ENCODE data around the gene NKX2-8. TPM values are rescaled to one million over a fixed set of nuclear protein-coding genes. Genes with fewer than 3 reads are reported as not detected.

The NKX2-8 gene
- total RNA-seq, 1 experiment from 2014 or later = not detected

DNA sequence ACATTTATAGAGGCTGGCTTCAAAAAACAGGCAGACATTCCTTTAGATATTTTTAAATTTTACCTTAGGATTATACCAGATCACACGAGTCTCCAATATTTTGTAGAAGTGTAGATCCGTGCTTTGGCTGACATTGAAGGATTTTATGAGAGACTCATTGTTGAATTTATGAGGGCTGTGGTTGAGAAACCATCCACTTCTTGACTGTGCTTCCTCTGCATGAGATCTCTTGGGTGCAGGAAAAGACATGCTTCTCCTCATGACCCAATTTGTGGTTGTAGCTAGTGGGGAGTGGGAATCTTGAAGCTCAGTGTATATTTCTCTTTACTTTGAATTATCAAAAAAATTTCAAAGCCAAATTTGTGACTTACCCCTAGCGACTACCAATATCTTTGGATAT, 36.7 kb upstream of the NKX2-8 start:
- peak overlapping the region; percentile 44 for H3K4me2 ChIP-seq (ENCODE audit: low read length)
- H2AFZ ChIP-seq (ENCODE audit: low read length) = no peak overlapping the region
- no peaks in the 10 kb centered on the region for H3K9me2 ChIP-seq (replicated peaks; ENCODE audit: low read length)
- H4K20me1 ChIP-seq (ENCODE audit: low read length) = no peaks in the 10 kb centered on the region
- no peaks in the 10 kb centered on the region for H3K9me3 ChIP-seq (ENCODE audit: low read length)
- CTCF ChIA-PET = interaction anchor here (0.6 kb wide), 2 partner anchors 66 to 611 kb away, joined by 3 read pairs; no protein-coding TSS in a partner anchor
- H3K36me3 ChIP-seq (ENCODE audit: low read depth, low read length) = no peaks in the 10 kb centered on the region
- peaks cover 21% of the 10 kb centered on the region for H3K4me1 ChIP-seq (ENCODE audit: insufficient read depth, low read length)
- DNase-seq (peak; percentile 70), ATAC-seq (peak; percentile 79)
- intact Hi-C loops (cut with micrococcal nuclease) = no loop called here
- peak overlapping the region; percentile 51 for H3K27ac ChIP-seq (ENCODE audit: low read length)
- no peaks in the 10 kb centered on the region for H3F3A ChIP-seq (ENCODE audit: low read length, unreplicated experiment)
- H3K27me3 ChIP-seq (ENCODE audit: low read length) = no peaks in the 10 kb centered on the region
- BruUV-seq (replicated peaks) = no TSS peak
- no peak overlapping the region for H3K4me3 ChIP-seq (ENCODE audit: low read length)
- TF ChIP-seq EZH2 (IDR thresholded peaks at IDR 0.05; ENCODE audit: low read length, unreplicated experiment) (no peak), EZH2phosphoT487 (IDR thresholded peaks at IDR 0.05; ENCODE audit: borderline replicate concordance, low read length) (no peak), CTCF (conservative IDR thresholded peaks at IDR 0.05; ENCODE audit: low read depth, low read length) (no peak)
- POLR2A ChIA-PET (ENCODE audit: unreplicated experiment) = interaction anchor here (0.6 kb wide), 1 partner anchor 220 kb away, joined by 3 read pairs; no protein-coding TSS in a partner anchor
- no peak overlapping the region; the same call in 1 of the 2 replicates for H3K9ac ChIP-seq (ENCODE audit: low read length)
- H3K79me2 ChIP-seq (ENCODE audit: low read length) = no peaks in the 10 kb centered on the region

DNA sequence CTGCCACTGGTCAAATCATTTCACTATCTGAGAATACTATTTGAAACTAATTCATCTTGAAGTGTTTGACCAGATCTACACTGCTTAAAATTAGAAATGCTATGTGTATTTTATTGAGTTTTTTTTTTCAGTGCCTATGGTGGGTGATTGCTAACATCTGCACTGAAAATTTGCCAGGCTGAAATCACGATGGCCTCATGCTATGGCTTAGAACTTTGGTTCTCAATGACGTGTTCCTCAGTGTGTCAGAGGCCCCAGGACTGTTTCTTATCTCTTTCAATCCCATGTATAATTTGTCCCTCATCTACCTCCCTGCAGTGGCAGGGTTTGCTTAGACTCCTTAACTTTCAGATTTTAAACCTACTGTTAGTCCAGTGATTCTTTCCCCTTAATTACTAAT, 36.2 kb upstream of the NKX2-8 start:
- no peaks in the 10 kb centered on the region for H3K27me3 ChIP-seq (ENCODE audit: low read length)
- TF ChIP-seq CTCF (conservative IDR thresholded peaks at IDR 0.05; ENCODE audit: low read depth, low read length) (no peak), EZH2phosphoT487 (IDR thresholded peaks at IDR 0.05; ENCODE audit: borderline replicate concordance, low read length) (no peak), EZH2 (IDR thresholded peaks at IDR 0.05; ENCODE audit: low read length, unreplicated experiment) (no peak)
- no peaks in the 10 kb centered on the region for H3K9me3 ChIP-seq (ENCODE audit: low read length)
- H3K9ac ChIP-seq (ENCODE audit: low read length) = no peak overlapping the region; the same call in 1 of the 2 replicates
- H3K79me2 ChIP-seq (ENCODE audit: low read length) = no peaks in the 10 kb centered on the region
- peaks cover 21% of the 10 kb centered on the region for H3K4me1 ChIP-seq (ENCODE audit: insufficient read depth, low read length)
- no peak overlapping the region for H2AFZ ChIP-seq (ENCODE audit: low read length)
- intact Hi-C loops (cut with micrococcal nuclease) = no loop called here
- H3K9me2 ChIP-seq (replicated peaks; ENCODE audit: low read length) = no peaks in the 10 kb centered on the region
- BruUV-seq (replicated peaks) = no TSS peak
- ATAC-seq = peak; percentile 12; the same call in 1 of the 2 replicates
- no peaks in the 10 kb centered on the region for H4K20me1 ChIP-seq (ENCODE audit: low read length)
- H3F3A ChIP-seq (ENCODE audit: low read length, unreplicated experiment) = no peaks in the 10 kb centered on the region
- ChIA-PET CTCF (no interaction called here), POLR2A (ENCODE audit: unreplicated experiment) (no interaction called here)
- H3K36me3 ChIP-seq (ENCODE audit: low read depth, low read length) = no peaks in the 10 kb centered on the region
- no peak overlapping the region for H3K4me3 ChIP-seq (ENCODE audit: low read length)
- peak overlapping the region; percentile 49 for H3K27ac ChIP-seq (ENCODE audit: low read length)
- DNase-seq = no peak
- H3K4me2 ChIP-seq (ENCODE audit: low read length) = peak overlapping the region; percentile 21; the same call in 1 of the 2 replicates

GRCh38 chr14:36617824-36618223, 35.4 kb upstream of the NKX2-8 start:
- Histone ChIP-seq H3K9me3 (ENCODE audit: low read length) (no peaks in the 10 kb centered on the region), H2AFZ (ENCODE audit: low read length) (no peak overlapping the region), H3K9me2 (replicated peaks; ENCODE audit: low read length) (no peaks in the 10 kb centered on the region), H3K4me1 (ENCODE audit: insufficient read depth, low read length) (peaks cover 21% of the 10 kb centered on the region), H3K4me2 (ENCODE audit: low read length) (no peak overlapping the region), H3K27me3 (ENCODE audit: low read length) (no peaks in the 10 kb centered on the region), H3K36me3 (ENCODE audit: low read depth, low read length) (no peaks in the 10 kb centered on the region), H3K79me2 (ENCODE audit: low read length) (no peaks in the 10 kb centered on the region), H3F3A (ENCODE audit: low read length, unreplicated experiment) (no peaks in the 10 kb centered on the region), H4K20me1 (ENCODE audit: low read length) (no peaks in the 10 kb centered on the region), H3K27ac (ENCODE audit: low read length) (no peak overlapping the region), H3K4me3 (ENCODE audit: low read length) (no peak overlapping the region), H3K9ac (ENCODE audit: low read length) (no peak overlapping the region)
- intact Hi-C loops (cut with micrococcal nuclease) = no loop called here
- ATAC-seq (no peak), DNase-seq (no peak)
- ChIA-PET POLR2A (ENCODE audit: unreplicated experiment) (no interaction called here), CTCF (no interaction called here)
- TF ChIP-seq EZH2phosphoT487 (IDR thresholded peaks at IDR 0.05; ENCODE audit: borderline replicate concordance, low read length) (no peak), EZH2 (IDR thresholded peaks at IDR 0.05; ENCODE audit: low read length, unreplicated experiment) (no peak), CTCF (conservative IDR thresholded peaks at IDR 0.05; ENCODE audit: low read depth, low read length) (no peak)
- BruUV-seq (replicated peaks) = no TSS peak

Measured in PC-3 (cell line).